Forelimb muscle (tissue), 1 donor: Measurements from ENCODE around the gene DENND2A. TPM values are rescaled to one million over a fixed set of nuclear protein-coding genes. Genes with fewer than 3 reads are reported as not detected.
"Not testable (repeated sequence)": the region's sequence is repeated elsewhere in the genome, so short reads cannot be mapped to it uniquely, and the experiment has no call there.

Experiments
- DNase-seq: peaks from one replicate; pipeline ENCODE4 v3.0.0-alpha.2; 2013; ENCODE audit warnings: low read depth
- polyA plus RNA-seq: library from polyadenylated mRNA; unstranded; fragments of 120-200 nt; gene quantifications from one replicate; pipeline ENCODE4 v1.2.1, GENCODE V29; 2013; ENCODE audit not compliant: insufficient read length

The DENND2A gene
- polyA plus RNA-seq, 1 donor, result 41.9 TPM

DNA sequence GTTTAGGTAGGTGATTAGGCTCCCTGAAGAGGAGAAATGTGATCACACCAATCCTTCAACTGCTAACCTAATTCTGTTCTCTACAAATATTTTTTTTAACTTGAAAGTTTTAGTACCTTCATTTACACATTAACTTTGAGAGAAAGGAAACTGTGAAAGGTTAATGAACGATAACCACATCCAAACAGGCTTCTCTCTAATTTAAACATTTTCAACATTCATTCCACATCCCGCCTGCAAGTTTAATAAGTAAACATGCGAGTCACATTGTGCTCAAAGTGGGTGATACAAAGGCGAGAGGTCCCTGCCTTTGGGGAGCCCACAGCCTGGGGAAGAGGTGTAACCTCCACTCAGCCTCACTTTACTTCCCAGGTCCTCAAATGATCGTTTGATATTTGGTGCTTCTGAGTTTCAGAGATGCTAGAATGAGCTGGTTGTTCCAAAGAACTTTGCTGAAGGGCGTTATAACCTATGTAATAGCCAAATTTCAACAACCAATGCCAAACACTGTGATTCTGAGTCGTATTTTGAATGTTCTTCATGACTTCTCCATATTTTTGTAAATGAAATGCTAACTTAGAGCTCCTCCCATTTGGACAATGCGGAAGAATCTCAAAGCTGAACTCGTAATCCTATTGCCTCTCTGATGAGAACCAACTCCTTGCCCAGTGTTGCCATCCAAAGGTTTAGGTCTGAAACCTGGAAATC is 47.5 kb downstream of the DENND2A start:
- DNase-seq, result no peak

GRCh38 chr7:140591180-140591902 is 49.3 kb downstream of the DENND2A start:
- no peak for DNase-seq

GRCh38 chr7:140587243-140587642 is 53.4 kb downstream of the DENND2A start:
- DNase-seq, result no peak

DNA sequence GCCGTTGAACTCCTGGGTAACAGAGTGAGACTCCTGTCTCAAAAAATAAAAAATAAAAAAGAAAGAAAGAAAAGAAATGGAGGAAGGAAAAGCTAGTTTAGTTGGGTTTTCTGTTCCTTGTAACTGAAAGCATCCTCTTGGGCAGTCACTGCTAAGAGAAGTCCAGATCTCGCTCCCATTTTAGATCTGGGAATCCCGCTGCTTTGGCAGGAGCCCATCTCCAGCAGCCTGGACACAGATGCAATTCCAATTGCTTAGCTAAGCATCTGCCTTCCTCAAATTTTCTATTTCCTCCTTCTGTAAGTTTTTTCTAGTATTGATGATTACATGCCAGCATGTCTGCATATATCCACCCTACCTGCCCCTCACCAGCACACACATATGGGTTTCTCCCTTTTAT is 54.1 kb downstream of the DENND2A start:
- no peak for DNase-seq

GRCh38 chr7:140585333-140585732 is 55.3 kb downstream of the DENND2A start:
- DNase-seq, result no peak

DNA sequence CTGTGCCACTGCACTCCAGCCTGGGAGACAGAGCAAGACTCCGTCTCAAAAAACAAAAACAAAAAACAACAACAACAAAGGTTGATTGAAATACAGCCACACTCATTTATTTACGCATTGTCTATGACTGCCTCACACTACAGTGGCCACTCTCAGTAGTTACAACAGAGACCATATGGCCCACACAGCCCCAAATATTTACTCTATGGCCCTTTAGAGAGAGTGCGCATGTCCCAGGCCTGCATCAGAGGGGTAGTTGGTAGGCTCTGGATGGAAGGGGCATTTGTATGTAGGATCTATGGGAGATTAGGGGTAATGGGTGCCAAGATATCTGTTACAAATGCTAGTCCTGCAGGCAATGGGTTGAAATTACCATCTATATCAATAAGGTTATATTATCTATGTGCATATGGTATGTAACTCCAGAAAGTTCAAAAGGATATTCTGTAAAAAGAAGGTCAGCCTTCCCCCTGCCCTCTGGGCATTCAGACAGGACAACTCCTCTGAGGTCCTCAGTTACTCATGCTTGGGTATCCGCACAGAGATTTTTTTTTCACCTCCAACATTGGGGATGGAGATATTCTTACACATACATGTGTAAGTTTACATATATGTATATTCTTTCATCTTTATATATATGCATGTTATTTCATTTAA is 56.3 kb downstream of the DENND2A start:
- DNase-seq, result no peak

DNA sequence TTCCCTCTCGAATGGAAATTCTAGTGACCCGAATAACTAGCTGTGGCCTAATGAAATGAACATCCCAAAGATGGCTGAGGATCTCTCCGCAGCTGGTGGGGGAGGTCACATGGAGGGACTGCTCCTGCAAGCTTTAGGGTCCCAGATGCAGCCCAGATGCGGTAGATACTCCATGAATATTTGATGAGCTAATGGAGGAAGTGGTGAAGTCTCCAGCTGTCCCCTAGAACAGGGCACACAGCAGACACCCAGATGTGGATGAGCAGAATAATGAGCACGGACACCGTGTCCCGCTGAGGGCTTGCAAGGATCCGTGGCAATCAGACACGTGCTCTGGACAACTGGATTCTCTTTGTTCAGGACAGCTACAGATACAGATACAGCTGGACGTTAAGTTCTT is 59.2 kb downstream of the DENND2A start:
- DNase-seq, result no peak

DNA sequence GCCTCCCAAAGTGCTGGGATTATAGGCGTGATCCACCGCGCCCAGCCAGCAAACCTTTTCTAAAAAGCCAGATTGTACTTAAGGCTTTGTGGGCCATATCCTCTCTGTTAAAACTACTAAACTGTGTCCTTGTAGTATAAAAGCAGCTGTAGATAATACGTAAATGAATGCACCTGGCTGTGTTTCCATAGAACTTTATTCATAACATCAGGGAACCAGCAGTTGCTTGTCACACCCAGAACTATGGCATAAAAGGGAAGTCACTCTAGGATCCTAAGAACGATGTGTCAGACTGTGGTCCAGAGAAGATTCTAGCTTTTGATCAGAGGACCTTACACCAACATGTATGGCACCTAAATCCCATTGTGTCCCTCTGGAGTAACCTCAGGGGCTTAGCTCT is 63.0 kb downstream of the DENND2A start:
- no peak for DNase-seq

- DNase-seq, result no peak
Observed at GRCh38 chr7:140576589-140576988, 64.0 kb downstream of the DENND2A start.

DNA sequence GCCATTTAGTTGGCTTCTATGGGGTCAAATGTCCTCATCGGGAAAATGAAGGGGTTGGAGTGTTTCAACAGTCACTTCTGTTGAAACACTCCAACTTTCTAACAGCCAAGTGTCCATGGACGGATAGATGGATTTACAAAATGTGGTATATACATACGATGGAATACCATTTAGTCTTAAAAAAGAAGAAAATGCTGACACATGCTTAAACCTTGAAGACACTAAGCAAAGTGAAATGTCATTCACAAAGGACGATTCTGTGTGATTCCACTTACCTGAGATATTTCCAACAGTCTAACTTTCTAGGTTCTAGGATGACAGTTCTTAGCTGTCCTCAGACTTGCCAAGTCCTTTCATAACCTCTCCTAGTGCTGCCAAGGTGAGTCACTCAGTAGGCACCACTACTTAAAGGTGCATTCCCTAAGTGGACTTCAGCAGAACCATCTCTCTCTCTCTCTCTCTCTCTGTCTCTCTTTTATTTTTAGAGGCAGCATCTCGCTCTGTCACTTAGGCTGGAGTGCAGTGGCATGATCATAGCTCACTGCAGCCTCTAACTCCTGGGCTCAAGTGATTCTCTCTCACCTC is 69.0 kb downstream of the DENND2A start:
- DNase-seq, result no peak

- DNase-seq, result no peak
Observed at GRCh38 chr7:140570120-140570519, 70.5 kb downstream of the DENND2A start.

DNA sequence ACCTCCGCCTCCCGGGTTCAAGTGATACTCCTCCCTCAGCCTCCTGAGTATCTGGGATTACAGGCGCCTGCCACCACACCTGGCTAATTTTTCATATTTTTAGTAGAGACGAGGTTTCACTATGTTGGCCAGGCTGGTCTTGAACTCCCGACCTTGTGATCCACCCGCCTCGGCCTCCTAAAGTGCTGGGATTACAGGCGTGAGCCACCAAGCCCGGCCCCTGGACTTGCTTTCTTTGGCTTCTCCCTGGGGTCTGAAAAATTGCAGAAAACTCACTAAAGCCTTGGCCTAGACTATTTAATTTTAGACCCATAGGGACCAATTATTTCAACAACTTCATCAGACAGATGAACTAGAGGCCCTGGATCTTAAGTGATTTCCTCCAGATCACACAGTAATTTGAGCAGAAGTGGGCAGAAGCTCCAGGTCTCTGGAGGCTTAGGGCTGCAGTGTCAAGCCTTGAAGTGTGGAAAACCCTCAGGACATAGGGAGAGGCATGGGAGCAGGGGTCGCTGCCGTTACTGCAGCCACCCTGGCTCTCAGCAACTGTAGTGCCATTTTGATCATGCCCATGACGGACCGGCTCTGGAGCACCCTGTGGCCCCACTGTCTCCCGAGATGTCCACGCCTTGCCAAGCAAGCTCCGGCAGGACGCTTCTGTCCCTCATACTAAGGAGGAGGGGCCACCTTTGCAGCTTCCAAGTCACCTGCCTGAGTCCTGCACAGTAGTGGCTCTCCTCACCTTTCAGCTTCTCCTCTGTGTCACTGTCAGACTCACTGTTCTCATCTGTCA is 72.4 kb downstream of the DENND2A start:
- DNase-seq, result no peak

GRCh38 chr7:140566186-140566585 is 74.4 kb downstream of the DENND2A start:
- not testable (repeated sequence) for DNase-seq

GRCh38 chr7:140565761-140566160 is 74.9 kb downstream of the DENND2A start:
- not testable (repeated sequence) for DNase-seq

- DNase-seq, result no peak
Observed at GRCh38 chr7:140564643-140565042, 76.0 kb downstream of the DENND2A start.

- no peak for DNase-seq
Observed at GRCh38 chr7:140562926-140563481, 77.6 kb downstream of the DENND2A start.

GRCh38 chr7:140559410-140559809 is 81.2 kb downstream of the DENND2A start:
- DNase-seq, result no peak

DNA sequence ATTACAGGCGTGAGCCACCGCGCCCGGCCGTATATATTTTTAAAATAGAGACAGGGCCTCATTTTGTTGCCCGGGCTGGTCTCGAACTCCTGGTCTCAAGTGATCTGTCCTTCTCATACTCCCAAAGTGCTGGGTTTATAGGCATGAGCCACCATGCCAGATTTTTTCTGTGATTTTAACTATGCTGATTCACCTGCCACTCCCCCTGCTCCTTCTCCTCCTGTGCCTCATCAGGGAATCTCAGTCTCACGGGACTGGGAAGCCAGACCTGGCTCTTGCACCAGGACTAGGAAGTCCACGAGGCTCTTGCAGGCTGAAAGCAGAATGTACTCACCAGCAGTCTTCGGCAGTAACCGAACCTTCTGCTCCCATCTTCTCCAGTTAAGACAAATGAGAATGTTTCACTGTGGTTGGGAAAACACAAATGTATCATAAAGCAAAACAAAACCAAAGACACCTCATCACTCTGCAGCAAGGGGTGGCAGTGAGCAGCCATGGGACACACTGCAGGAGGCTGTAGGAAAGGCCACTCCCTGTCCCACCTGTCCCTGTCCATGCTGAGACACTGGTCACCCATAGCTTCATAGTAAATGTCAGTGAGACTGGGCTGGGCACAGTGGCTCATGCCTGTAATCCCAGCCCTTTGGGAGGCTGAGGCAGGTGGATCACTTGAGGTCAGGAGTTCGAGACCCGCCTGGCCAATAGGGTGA is 82.6 kb downstream of the DENND2A start:
- no peak for DNase-seq

GRCh38 chr7:140557069-140557468 is 83.5 kb downstream of the DENND2A start:
- DNase-seq, result no peak

DNA sequence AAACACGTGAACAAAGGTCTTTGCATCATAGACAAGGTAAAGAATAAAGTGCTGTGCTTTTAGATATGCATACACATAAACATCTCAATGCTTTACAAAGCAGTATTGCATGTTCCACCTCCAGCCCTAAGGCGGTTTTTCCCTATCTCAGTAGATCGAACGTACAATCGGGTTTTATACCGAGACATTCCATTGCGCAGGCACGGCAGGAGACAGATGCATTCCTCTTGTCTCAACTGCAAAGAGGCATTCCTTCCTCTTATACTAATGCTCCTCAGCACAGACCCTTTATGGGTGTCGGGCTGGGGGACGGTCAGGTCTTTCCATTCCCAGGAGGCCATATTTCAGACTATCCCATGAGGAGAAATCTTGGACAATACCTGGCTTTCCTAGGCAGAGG is 87.4 kb downstream of the DENND2A start:
- not testable (repeated sequence) for DNase-seq

DNA sequence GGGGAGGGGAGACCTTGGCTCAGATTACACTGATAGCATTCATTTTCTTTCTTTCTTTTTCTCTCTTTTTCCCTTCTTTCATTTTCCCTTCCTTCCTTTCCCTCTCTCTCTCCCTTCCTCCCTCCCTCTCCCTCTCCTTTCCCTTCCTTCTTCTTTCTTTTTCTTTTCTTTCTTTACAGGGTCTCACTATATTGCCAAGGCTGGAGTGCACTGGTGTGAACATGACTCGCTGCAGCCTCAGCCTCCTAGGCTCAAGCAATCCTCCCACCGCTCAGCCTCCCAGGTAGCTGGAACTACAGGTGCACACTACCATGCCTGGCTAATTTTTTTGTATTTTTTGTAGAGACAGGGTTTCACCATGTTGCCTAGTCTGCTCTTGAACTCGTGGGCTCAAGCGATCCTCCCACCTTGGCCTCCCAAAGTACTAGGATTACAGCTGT is 88.4 kb downstream of the DENND2A start:
- no peak for DNase-seq
